ENCODE results near the gene CACYBP. TPM values are rescaled to one million over a fixed set of nuclear protein-coding genes. Genes with fewer than 3 reads are reported as not detected.

The CACYBP gene
- total and polyA plus RNA-seq, 2 of the 13 experiments (the other 11 are each of a cell fraction or from before 2014, with no cell fraction given), result 18.4 to 183 TPM

- Histone ChIP-seq H3K4me1 (ENCODE audit: insufficient read depth, low read length) (peaks cover 32% of the 10 kb centered on the region), H4K20me1 (ENCODE audit: insufficient read depth, low read length) (no peaks in the 10 kb centered on the region), H3K27ac (ENCODE audit: extremely low read length, insufficient read depth, low read length) (no peak overlapping the region), H3K9ac (ENCODE audit: insufficient read depth, low read depth, low read length) (no peak overlapping the region), H3K9me3 (ENCODE audit: low read length) (no peaks in the 10 kb centered on the region), H3K36me3 (replicated peaks in 1 of 2; ENCODE audit: control insufficient read depth in 1 of 2, insufficient read depth in 2 of 2, low read length in 2 of 2) (no peaks in the 10 kb centered on the region), H3K27me3 (ENCODE audit: control insufficient read depth in 1 of 2, insufficient read depth in 2 of 2, low read length in 2 of 2) (no peaks in the 10 kb centered on the region), H2AFZ (ENCODE audit: low read length) (no peak overlapping the region), H3K4me2 (ENCODE audit: low read depth, low read length) (no peak overlapping the region), H3K79me2 (ENCODE audit: insufficient read depth, low read length) (no peaks in the 10 kb centered on the region), H3K4me3 (replicated peaks in 1 of 3; ENCODE audit: insufficient read depth in 1 of 3, low read depth in 2 of 3, low read length in 3 of 3) (no peak overlapping the region)
- no peak for TF ChIP-seq NR0B2 (CRISPR knock-in tag; IDR thresholded peaks at IDR 0.05)
- no peak for TF ChIP-seq HDAC6 (IDR thresholded peaks at IDR 0.05; ENCODE audit: low read depth, low read length)
- TF ChIP-seq ZNF616 (CRISPR knock-in tag; IDR thresholded peaks at IDR 0.05; ENCODE audit: low read depth), result no peak
- TF ChIP-seq GTF3A (CRISPR knock-in tag; conservative IDR thresholded peaks at IDR 0.05), result no peak
- ChIA-PET CTCF (ENCODE audit: low intra/inter-chr PET ratio, low total read pairs) (no interaction called here), POLR2A (no interaction called here)
- no TSS peak for BruUV-seq (replicated peaks)
- intact Hi-C loops (cut with micrococcal nuclease; ENCODE audit: unreplicated experiment) (no loop called here), in situ Hi-C loops (cut with HindIII; ENCODE audit: extremely low pct_ligation_motif_present, low pct_unique_long_range_greater_than_20kb) (no loop called here)
- no peak for DNase-seq (ENCODE audit: low spot score)
- ATAC-seq, result no peak
- no peak for FAIRE-seq
Observed at GRCh38 chr1:174956976-174957375, 42.8 kb upstream of the CACYBP start.

GRCh38 chr1:174957829-174958228, 41.9 kb upstream of the CACYBP start:
- Histone ChIP-seq H3K4me3 (replicated peaks in 1 of 3; ENCODE audit: insufficient read depth in 1 of 3, low read depth in 2 of 3, low read length in 3 of 3) (no peak overlapping the region), H3K36me3 (replicated peaks in 1 of 2; ENCODE audit: control insufficient read depth in 1 of 2, insufficient read depth in 2 of 2, low read length in 2 of 2) (no peaks in the 10 kb centered on the region), H3K4me1 (ENCODE audit: insufficient read depth, low read length) (peaks cover 24% of the 10 kb centered on the region), H3K27me3 (ENCODE audit: control insufficient read depth in 1 of 2, insufficient read depth in 2 of 2, low read length in 2 of 2) (no peaks in the 10 kb centered on the region), H3K27ac (ENCODE audit: extremely low read length, insufficient read depth, low read length) (no peak overlapping the region), H3K79me2 (ENCODE audit: insufficient read depth, low read length) (no peaks in the 10 kb centered on the region), H3K4me2 (ENCODE audit: low read depth, low read length) (no peak overlapping the region), H4K20me1 (ENCODE audit: insufficient read depth, low read length) (no peaks in the 10 kb centered on the region), H2AFZ (ENCODE audit: low read length) (no peak overlapping the region), H3K9ac (ENCODE audit: insufficient read depth, low read depth, low read length) (no peak overlapping the region), H3K9me3 (ENCODE audit: low read length) (no peaks in the 10 kb centered on the region)
- DNase-seq (ENCODE audit: low spot score), result no peak
- ChIA-PET CTCF (ENCODE audit: low intra/inter-chr PET ratio, low total read pairs) (no interaction called here), POLR2A (no interaction called here)
- intact Hi-C loops (cut with micrococcal nuclease; ENCODE audit: unreplicated experiment) (no loop called here), in situ Hi-C loops (cut with HindIII; ENCODE audit: extremely low pct_ligation_motif_present, low pct_unique_long_range_greater_than_20kb) (no loop called here)
- BruUV-seq (replicated peaks), result no TSS peak
- ATAC-seq, result no peak
- TF ChIP-seq MTF2 (CRISPR knock-in tag; IDR thresholded peaks at IDR 0.05; ENCODE audit: borderline replicate concordance), result no peak
- TF ChIP-seq NFIB (CRISPR knock-in tag; IDR thresholded peaks at IDR 0.05; ENCODE audit: borderline replicate concordance), result no peak
- no peak for TF ChIP-seq IKZF5 (CRISPR knock-in tag; IDR thresholded peaks at IDR 0.05)
- no peak for TF ChIP-seq ZNF414 (CRISPR knock-in tag; IDR thresholded peaks at IDR 0.05)
- TF ChIP-seq MAFF (IDR thresholded peaks at IDR 0.05; ENCODE audit: low read depth, low read length), result no peak
- TF ChIP-seq ZNF274 (CRISPR knock-in tag; IDR thresholded peaks at IDR 0.05), result no peak
- TF ChIP-seq RELA (CRISPR knock-in tag; IDR thresholded peaks at IDR 0.05), result no peak
- no peak for TF ChIP-seq EHMT2 (IDR thresholded peaks at IDR 0.05; ENCODE audit: borderline replicate concordance, low read depth, low read length)
- no peak for TF ChIP-seq HNRNPUL1 (IDR thresholded peaks at IDR 0.05; ENCODE audit: low read depth, low read length)
- no peak for TF ChIP-seq ZNF737 (CRISPR knock-in tag; IDR thresholded peaks at IDR 0.05; ENCODE audit: borderline replicate concordance)
- no peak for TF ChIP-seq ZMAT5 (CRISPR knock-in tag; IDR thresholded peaks at IDR 0.05; ENCODE audit: borderline replicate concordance, low read depth)
- TF ChIP-seq CC2D1A (CRISPR knock-in tag; IDR thresholded peaks at IDR 0.05), result no peak
- TF ChIP-seq RNF2 (conservative IDR thresholded peaks at IDR 0.05; ENCODE audit: low read depth), result no peak
- TF ChIP-seq TOPORS (CRISPR knock-in tag; IDR thresholded peaks at IDR 0.05), result no peak
- TF ChIP-seq ZNF343 (CRISPR knock-in tag; IDR thresholded peaks at IDR 0.05), result no peak
- FAIRE-seq, result no peak

All from HepG2 (cell line).